Measurements from ENCODE around the gene CDC5L.

DNA sequence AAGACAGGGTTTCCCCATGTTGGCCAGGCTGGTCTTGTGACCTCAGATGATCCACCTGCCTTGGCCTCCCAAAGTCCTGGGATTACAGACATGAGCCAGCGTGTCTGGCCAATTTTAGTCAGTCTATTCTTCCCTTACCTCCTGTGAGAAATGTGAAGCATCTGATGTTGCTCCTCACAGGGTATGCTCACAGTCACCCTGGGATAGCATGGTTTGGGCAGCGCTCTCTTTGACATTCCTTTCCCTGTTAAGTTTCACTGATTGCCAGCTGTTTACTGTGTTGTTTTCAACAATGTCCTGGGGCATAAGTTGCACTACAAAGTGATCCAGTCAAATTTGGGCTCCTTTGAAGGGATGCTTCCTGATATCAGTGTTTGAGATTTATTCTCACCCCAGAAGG lies 13.1 kb downstream of the CDC5L start:
- TF ChIP-seq, protein P1, sequence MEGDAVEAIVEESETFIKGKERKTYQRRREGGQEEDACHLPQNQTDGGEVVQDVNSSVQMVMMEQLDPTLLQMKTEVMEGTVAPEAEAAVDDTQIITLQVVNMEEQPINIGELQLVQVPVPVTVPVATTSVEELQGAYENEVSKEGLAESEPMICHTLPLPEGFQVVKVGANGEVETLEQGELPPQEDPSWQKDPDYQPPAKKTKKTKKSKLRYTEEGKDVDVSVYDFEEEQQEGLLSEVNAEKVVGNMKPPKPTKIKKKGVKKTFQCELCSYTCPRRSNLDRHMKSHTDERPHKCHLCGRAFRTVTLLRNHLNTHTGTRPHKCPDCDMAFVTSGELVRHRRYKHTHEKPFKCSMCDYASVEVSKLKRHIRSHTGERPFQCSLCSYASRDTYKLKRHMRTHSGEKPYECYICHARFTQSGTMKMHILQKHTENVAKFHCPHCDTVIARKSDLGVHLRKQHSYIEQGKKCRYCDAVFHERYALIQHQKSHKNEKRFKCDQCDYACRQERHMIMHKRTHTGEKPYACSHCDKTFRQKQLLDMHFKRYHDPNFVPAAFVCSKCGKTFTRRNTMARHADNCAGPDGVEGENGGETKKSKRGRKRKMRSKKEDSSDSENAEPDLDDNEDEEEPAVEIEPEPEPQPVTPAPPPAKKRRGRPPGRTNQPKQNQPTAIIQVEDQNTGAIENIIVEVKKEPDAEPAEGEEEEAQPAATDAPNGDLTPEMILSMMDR (IDR thresholded peaks at IDR 0.05; ENCODE audit: low read length) = no peak
- TF ChIP-seq EZH2 (IDR thresholded peaks at IDR 0.05; ENCODE audit: borderline replicate concordance, low read length) = no peak

Data from OCI-LY1 (cell line).